GM18858 (cell line): ENCODE measurements around the gene APC.

Source experiments
- ATAC-seq: cut with Tn5 transposase; IDR thresholded peaks from one replicate; pipeline ENCODE4 v1.9.1; 2021; ENCODE audit not compliant: unreplicated experiment

Gene APC

GRCh38 chr5:112892776-112893175, 155.1 kb downstream of the APC start:
- ATAC-seq: no peak

- ATAC-seq: no peak
Observed at GRCh38 chr5:112895682-112896081, 158.0 kb downstream of the APC start.
